Measurements from ENCODE around the gene KLK11. TPM values are rescaled to one million over a fixed set of nuclear protein-coding genes. Genes with fewer than 3 reads are reported as not detected.

Gene KLK11
- polyA plus RNA-seq, 1 donor: 0.72 TPM

- no peak for DNase-seq
Observed at GRCh38 chr19:51027873-51028272, 1.5 kb upstream of the KLK11 start.

- no peak for DNase-seq
Observed at GRCh38 chr19:51027126-51027806, 850 bp upstream of the KLK11 start.

DNA sequence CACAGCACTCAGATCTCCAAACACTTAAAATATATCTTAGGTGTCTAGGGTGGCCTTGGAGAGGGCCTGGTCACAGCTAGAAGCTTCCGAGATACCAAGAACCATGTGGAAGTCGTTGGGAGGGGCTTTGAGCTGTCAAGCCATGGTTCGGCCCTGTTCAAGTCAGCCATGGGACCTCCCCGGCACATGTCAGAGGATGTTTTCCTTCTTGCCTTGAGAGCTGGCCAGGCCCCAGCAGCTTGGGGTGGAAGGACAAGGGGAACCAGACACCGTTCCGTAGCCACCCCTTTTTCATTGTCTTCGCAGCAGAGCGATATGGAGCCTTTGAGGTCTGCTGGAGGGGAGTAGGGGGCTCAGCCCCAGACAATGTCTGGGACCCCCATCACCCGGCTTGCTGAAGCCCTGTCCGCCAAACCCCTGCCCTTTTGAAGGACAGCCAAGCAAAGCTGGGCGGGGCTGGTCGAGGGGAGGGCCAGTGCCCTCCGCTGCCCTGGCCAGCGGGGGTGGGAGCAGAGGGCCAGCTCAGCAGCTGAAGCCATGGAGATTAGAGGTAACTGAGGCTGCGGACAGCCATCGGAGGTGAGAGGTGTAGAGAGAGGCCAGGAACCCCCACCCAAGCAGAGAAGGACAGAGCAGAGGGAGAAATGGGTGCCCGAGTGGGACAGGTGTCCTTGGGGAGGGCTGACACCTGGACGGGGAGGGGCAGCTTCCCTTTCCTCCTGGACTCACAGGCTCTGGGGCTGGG, 435 bp downstream of the KLK11 start:
- DNase-seq: no peak

- DNase-seq: no peak
Observed at GRCh38 chr19:51025401-51025800, 1.0 kb downstream of the KLK11 start.

DNA sequence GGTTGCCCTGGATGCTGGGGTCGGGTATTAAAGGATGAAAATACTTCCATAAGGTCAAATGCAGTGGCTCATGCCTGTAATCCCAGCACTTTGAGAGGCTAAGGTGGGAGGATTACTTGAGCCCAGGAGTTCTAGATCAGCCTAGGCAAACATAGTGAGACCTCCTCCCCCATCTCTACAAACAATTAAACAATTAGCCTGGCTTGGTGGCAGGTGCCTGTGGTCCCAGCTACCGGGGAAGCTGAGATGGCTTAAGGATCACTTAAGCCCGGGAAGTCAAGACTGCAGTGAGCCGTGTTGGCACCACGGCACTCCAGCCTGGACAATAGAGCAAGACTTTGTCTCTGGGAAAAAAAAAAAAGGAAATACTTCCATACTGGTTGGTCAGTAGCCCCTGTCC, 1.5 kb downstream of the KLK11 start:
- no peak for DNase-seq

- no peak for DNase-seq
Observed at GRCh38 chr19:51023946-51024345, 2.5 kb downstream of the KLK11 start.

- no peak for DNase-seq
Observed at GRCh38 chr19:51022526-51022925, 3.9 kb downstream of the KLK11 start.

DNA sequence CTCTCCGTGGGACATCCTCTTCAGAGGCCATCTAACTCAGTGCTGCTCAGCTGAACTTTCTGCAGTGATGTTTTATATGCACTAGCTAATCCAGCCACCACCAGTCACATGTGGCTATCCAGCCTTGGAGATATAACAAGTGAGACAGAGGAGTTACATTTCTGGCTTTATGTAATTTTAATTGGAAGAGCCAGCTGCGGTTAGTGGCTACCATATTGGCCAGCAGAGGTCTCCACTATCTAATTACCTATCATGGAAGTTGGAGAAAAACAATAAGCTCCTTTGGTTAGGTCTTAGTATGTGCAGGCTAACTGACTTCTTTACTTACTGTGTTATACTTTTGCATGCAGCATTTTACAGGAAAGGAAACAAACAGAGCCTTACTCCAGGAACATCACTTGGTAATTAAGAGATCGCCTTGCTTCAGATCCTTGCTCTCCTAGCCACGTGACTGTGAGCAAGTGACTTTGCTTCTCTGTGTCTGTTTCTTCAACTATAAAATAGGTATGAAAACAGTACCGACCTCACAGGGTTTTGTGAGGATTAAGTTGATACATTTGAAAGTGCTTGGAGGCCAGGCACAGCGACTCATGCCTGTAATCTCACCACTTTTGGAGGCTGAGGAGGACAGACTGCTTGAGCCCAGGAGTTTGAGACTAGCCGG, 5.3 kb downstream of the KLK11 start:
- DNase-seq: peak; percentile 15

GRCh38 chr19:51019544-51019925, 6.9 kb downstream of the KLK11 start, which contains the start of gene KLK10:
Gene KLK10 (minus strand): TSS chr19:51019709. CDS start chr19:51019130, 579 bp downstream.
- no peak for DNase-seq

GRCh38 chr19:51018745-51019543, 7.5 kb downstream of the KLK11 start:
- DNase-seq: no peak

DNA sequence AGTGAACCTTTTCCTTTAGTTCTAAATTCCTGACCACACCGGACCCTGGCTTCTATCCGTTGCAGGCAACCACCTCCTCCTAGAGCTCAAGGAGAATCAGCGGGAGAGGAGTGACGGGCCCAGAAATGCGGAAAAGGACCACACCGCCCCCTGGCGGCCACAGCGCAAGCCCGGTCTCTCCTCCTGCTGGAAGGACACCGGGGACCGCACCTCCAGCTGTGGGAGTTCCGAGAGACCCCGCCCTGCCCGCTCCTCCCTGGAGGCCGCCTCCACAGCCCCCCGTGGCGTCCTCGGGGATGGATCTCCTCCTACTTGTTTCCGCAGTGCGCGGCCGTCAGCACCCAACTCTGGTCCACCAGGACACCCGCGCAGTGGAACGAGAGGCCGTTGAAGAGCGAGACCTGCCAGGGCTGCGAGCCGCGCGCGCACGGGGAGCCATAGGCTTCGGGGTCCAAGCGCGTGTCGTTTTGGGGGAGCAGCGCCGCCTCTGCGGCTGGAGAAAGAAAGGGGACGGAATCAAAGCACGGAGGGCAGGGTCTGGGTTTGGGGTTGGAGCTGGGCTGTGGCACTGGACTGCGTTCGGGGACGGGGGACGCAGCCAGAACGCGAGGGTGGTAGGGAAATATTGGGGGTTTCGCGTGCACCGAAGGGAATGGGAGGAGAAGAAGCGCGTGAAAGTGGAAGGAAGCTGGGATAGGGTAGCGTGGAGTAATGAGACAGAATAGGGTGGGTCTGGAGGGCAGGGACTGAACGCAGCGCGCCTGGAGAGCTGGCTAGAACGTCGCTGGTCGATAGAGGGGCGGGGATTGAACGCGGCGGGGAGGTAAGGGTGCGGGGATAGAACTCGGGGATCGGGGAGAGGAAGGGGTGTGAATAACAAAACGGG, 9.4 kb downstream of the KLK11 start:
- DNase-seq: peak; percentile 10

DNA sequence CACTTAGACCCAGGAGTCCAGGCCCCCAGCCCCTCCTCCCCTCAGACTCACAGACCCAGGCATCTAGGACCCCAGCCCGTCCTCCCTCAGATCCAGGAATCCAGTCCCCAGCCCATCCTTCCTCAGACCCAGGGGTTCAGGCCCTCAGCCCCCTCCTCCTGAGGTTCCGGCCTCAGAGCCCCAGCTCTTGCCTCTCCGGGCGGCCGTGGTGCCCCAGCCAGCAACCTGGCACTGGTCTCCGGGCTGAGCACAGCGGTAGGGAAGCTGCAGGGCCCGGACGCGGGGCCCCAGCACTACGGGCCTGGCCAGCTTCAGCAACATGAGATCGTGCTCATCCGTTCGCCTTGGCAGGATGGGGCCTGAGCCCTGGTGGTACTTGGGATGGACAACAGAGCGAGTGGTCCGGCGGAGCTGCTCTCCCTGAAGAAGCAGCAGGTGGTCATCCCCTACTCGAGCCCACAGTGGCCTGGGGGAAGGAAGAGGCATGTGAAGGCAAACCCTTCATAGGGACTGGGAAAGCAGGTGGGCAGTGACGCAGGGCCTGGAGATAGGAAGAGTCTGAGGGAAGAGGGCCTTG, 10.6 kb downstream of the KLK11 start:
- DNase-seq: no peak

DNA sequence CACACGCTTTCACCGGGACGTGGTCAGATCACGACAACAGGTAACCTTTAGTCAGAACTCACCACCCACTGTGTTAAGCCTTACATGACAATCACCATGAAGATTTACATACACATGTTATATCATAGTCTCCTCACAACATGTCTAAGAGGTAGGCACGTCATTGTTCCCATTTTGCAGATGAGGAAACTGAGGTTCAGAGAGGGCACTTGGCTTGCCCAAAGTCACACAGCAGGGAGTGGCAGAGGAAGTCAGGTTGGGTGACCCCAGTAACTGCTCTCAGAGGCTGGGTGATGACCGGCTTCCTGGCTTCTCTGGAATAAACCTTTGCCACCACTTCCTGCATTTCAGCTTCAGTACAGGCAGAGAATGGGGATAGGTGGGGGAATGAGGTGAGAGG, 12.2 kb downstream of the KLK11 start:
- DNase-seq: no peak

- DNase-seq: no peak
Observed at GRCh38 chr19:51012661-51013190, 13.7 kb downstream of the KLK11 start.

- DNase-seq: no peak
Observed at GRCh38 chr19:51010066-51010795, 16.2 kb downstream of the KLK11 start.

- DNase-seq: no peak
Observed at GRCh38 chr19:51009061-51009891, 17.1 kb downstream of the KLK11 start.

DNA sequence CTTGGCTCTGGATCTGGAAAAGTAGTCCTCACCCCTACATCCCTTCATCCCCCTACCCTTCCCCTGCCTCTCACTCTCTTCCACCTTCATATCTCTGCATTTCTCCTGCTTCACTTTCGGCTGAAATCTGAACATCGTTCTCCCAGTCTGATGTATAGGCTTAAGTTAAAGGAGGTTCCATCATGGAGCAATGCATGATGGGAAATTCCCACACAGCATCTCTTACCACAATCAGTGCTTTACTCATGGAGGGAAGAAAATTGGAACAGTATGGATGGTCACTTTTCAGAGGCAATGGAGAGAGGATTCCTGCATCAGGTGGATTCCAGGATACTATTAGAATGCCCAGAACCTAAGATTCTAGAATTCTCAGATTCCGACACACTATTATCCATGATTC, 18.9 kb downstream of the KLK11 start:
- DNase-seq: no peak

GRCh38 chr19:51006406-51006805, 20.0 kb downstream of the KLK11 start:
- DNase-seq: no peak

- no peak for DNase-seq
Observed at GRCh38 chr19:51005248-51005647, 21.2 kb downstream of the KLK11 start.

Data from hindlimb muscle (tissue), 1 donor.